ENCODE results near the gene SLC39A3. TPM values are rescaled to one million over a fixed set of nuclear protein-coding genes. Genes with fewer than 3 reads are reported as not detected.

The SLC39A3 gene
- total RNA-seq, 1 experiment from 2014 or later = 28.2 TPM

- Mint-ChIP-seq H3K9me3 (ENCODE audit: low read depth, unreplicated experiment) (no peaks in the 10 kb centered on the region), H3K36me3 (ENCODE audit: insufficient read depth, unreplicated experiment) (no peaks in the 10 kb centered on the region), H3K27me3 (ENCODE audit: unreplicated experiment) (peaks cover 53% of the 10 kb centered on the region), H3K27ac (ENCODE audit: unreplicated experiment) (no peak within 1 kb of the TSS), H3K4me1 (ENCODE audit: low read depth, unreplicated experiment) (no peaks in the 10 kb centered on the region), H3K4me3 (ENCODE audit: low read depth, unreplicated experiment) (peak within 1 kb of the TSS; percentile 12)
- TF ChIP-seq, protein P1, sequence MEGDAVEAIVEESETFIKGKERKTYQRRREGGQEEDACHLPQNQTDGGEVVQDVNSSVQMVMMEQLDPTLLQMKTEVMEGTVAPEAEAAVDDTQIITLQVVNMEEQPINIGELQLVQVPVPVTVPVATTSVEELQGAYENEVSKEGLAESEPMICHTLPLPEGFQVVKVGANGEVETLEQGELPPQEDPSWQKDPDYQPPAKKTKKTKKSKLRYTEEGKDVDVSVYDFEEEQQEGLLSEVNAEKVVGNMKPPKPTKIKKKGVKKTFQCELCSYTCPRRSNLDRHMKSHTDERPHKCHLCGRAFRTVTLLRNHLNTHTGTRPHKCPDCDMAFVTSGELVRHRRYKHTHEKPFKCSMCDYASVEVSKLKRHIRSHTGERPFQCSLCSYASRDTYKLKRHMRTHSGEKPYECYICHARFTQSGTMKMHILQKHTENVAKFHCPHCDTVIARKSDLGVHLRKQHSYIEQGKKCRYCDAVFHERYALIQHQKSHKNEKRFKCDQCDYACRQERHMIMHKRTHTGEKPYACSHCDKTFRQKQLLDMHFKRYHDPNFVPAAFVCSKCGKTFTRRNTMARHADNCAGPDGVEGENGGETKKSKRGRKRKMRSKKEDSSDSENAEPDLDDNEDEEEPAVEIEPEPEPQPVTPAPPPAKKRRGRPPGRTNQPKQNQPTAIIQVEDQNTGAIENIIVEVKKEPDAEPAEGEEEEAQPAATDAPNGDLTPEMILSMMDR (IDR thresholded peaks at IDR 0.05; ENCODE audit: unreplicated experiment) = no peak
- intact Hi-C loops (cut with micrococcal nuclease; ENCODE audit: unreplicated experiment) = no loop called here
- no peak for DNase-seq
- no TSS peak for BruUV-seq (replicated peaks)
- CTCF ChIA-PET = no interaction called here
Measured at GRCh38 chr19:2720777-2721569, 18.8 kb downstream of the SLC39A3 start, which contains the start of gene DIRAS1. Gene DIRAS1, minus strand, starts transcription at chr19:2721372. Its CDS starts 3,566 bp downstream, at chr19:2717806.

DNA sequence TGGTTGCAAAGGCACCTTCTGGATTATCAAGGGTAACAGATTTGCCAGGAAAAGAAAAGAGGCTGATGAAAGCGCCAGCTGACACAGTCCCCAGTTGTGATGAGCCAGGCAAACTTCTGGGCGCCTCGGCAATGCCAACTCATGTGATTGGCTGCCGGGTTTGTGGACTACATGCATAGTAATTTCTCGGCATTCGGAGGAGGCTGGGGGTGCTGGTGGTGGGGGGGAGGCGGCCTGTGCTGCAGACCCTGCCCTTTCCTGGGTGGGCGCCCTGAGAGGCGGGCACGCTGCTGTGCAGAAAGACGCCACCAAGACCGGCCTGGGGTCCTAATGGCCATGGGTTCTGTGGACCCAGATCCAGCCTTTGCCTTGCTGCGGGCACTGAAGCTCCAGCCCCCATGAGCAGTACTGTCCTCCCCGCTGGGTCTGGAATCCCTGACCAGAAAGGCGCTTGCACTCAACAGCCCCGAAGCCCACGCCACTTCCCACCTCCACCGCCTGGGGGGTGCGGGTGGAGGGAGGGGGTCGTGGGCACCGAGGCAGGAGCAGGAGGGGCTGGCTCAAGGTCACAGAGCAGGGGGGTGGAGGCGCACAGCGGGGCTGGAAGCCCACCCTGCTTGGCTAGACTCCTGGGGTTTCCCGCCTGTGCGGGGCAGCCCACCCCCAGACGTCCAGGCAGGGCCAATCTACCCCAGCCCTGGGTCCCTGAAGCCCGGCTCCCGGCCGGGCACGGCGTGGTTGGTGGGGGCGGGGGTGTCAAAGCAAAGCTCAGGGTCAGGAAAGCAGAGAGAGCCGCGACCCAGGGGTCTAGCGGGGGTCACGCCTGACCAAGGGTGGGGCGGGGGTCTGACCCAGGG lies 19.7 kb downstream of the SLC39A3 start:
- no peak for DNase-seq
- CTCF ChIA-PET = no interaction called here
- H3K27ac Mint-ChIP-seq (ENCODE audit: unreplicated experiment) = no peak overlapping the region

DNA sequence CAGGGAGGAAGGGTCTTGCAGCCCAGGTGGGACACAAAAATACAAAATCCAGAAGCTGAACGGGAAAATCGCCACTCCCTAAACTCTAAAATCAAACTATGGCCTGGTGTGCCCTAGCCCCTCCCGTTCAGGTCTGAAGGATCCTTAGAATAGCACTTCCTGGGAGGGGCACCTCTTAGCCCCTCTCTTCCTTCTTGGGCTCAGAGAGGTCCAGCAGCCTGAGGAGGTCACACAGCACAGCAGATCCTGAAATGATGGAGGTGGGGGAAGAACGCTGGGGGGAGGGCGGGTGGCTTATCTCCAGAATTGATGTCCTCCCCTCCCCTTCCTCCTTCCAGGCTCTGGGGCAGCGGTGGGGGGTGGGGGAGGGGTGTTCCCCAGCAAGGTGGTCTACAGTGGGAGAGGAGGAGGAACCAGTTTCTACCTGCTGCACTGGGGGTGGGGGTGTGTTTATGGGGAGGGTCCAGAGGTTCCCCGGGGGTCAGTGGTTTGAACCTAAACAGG lies 20.5 kb downstream of the SLC39A3 start:
- H3K4me3 Mint-ChIP-seq (ENCODE audit: low read depth, unreplicated experiment) = no peak overlapping the region

More for the DNA sequence above, 19.7 kb downstream of the SLC39A3 start:
- Mint-ChIP-seq H3K4me1 (ENCODE audit: low read depth, unreplicated experiment) (no peaks in the 10 kb centered on the region), H3K36me3 (ENCODE audit: insufficient read depth, unreplicated experiment) (no peaks in the 10 kb centered on the region), H3K27me3 (ENCODE audit: unreplicated experiment) (peaks cover 58% of the 10 kb centered on the region), H3K9me3 (ENCODE audit: low read depth, unreplicated experiment) (peaks cover 4% of the 10 kb centered on the region), H3K4me3 (ENCODE audit: low read depth, unreplicated experiment) (no peak overlapping the region)
- intact Hi-C loops (cut with micrococcal nuclease; ENCODE audit: unreplicated experiment) = no loop called here
- TF ChIP-seq, protein P1 (IDR thresholded peaks at IDR 0.05; ENCODE audit: unreplicated experiment) = no peak
- no TSS peak for BruUV-seq (replicated peaks)

More for the DNA sequence above, 20.5 kb downstream of the SLC39A3 start:
- TF ChIP-seq, protein P1 (IDR thresholded peaks at IDR 0.05; ENCODE audit: unreplicated experiment) = no peak
- no peaks in the 10 kb centered on the region for H3K36me3 Mint-ChIP-seq (ENCODE audit: insufficient read depth, unreplicated experiment)
- no peak for DNase-seq
- peaks cover 58% of the 10 kb centered on the region for H3K27me3 Mint-ChIP-seq (ENCODE audit: unreplicated experiment)
- no peaks in the 10 kb centered on the region for H3K4me1 Mint-ChIP-seq (ENCODE audit: low read depth, unreplicated experiment)
- BruUV-seq (replicated peaks) = no TSS peak
- no peak overlapping the region for H3K27ac Mint-ChIP-seq (ENCODE audit: unreplicated experiment)
- H3K9me3 Mint-ChIP-seq (ENCODE audit: low read depth, unreplicated experiment) = peaks cover 5% of the 10 kb centered on the region
- CTCF ChIA-PET = no interaction called here
- intact Hi-C loops (cut with micrococcal nuclease; ENCODE audit: unreplicated experiment) = no loop called here
